GM19372 (cell line): ENCODE results near the gene CYP2S1.
"Not testable (repeated sequence)": the region's sequence is repeated elsewhere in the genome, so short reads cannot be mapped to it uniquely, and the experiment has no call there.

Source experiments
- ATAC-seq: cut with Tn5 transposase; IDR thresholded peaks from one replicate; pipeline ENCODE4 v1.9.1; 2021; ENCODE audit warnings: mild to moderate bottlenecking, low read depth, moderate library complexity; ENCODE audit not compliant: unreplicated experiment

The CYP2S1 gene, protein sequence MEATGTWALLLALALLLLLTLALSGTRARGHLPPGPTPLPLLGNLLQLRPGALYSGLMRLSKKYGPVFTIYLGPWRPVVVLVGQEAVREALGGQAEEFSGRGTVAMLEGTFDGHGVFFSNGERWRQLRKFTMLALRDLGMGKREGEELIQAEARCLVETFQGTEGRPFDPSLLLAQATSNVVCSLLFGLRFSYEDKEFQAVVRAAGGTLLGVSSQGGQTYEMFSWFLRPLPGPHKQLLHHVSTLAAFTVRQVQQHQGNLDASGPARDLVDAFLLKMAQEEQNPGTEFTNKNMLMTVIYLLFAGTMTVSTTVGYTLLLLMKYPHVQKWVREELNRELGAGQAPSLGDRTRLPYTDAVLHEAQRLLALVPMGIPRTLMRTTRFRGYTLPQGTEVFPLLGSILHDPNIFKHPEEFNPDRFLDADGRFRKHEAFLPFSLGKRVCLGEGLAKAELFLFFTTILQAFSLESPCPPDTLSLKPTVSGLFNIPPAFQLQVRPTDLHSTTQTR

DNA sequence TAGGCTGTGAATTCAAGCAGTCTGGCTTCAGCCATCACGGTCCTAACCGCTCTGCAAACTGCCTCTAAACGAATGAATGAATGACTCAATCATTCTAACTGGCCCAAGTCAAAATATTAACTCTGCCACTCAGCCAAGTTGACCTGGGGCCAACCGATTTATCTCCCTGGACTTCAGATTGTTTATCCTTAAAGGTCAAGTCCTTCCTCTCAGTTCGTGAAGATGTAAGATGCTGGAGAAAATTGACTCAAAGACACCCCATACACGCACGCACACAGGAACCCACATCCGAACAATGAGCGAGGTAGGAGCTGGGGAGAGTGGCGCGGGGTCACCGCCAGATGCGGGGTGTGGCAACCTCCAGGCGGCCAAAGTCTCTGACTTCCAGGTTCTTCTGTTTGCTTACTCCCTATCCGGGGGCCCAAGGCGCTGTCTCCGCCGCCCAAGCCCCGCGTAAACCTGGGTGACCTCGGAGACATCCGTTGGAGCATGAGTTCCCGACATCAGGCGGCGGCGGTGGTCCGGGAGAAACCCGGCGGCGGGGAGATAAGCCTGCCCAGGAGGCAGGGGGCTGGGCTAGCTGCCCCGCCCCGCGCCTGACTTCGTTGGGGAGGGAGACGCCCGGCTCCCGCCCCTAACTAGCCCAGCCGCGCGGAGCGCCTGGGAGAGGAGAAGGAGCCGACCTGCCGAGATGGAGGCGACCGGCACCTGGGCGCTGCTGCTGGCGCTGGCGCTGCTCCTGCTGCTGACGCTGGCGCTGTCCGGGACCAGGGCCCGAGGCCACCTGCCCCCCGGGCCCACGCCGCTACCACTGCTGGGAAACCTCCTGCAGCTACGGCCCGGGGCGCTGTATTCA is at the start of gene CYP2S1:
TSS of gene CYP2S1 (plus strand) at position 646 of the 856 bp plus-strand sequence. CDS start at position 692, 46 bp downstream.
- no peak for ATAC-seq

DNA sequence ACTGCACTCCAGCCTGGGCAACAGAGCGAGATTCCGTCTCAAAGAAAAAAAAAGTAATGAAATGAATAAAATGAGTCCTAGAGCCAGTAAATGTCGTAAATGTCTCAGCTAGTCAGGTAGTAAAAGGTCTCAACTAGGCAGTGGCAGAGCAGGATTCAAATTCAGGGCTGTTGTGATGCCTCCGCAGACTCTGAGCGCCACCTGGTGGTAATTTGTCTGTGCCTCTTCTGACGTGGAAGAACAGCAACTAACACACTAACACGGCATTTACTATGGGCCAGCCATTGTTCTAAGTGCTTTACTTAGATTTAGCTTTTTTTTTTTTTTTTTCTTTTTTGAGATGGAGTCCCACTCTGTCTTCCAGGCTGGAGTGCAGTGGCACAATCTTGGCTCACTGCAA is 48.6 kb upstream of the CYP2S1 start:
- ATAC-seq: no peak

DNA sequence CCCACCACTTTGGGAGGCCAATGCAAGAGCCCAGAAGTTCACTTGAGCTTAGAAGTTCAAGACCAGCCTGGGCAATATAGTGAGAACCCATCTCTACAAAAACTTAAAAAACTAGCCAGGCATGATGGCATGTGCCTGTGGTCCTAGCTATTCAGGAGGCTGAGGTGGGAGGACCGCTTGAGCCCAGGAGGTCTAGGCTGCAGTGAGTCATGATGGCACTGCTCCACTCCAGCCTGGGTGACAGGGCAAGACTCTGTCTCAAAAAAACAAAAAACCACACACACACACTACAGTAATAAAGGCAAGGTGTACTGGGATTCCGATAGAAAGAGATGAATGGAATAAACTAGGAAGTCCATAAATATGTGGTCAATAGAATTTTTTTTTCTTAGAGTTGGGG is 43.2 kb upstream of the CYP2S1 start:
- no peak for ATAC-seq

DNA sequence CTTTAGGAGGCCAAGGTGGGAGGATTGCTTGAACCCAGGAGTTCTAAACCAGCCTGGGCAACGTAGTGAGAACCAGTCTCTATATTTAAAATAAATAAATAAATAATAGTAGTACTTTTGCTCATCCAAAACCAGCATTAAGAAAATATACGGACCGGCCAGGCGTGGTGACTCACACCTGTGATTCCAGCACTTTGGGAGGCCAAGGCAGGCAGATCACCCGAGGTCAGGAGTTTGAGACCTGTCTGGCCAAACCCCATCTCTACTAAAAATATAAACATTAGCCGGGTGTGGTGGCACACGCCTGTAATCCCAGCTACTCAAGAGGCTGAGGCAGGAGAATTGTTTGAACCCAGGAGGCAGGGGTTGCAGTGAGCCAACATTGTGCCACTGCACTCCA is 42.0 kb upstream of the CYP2S1 start:
- not testable (repeated sequence) for ATAC-seq

DNA sequence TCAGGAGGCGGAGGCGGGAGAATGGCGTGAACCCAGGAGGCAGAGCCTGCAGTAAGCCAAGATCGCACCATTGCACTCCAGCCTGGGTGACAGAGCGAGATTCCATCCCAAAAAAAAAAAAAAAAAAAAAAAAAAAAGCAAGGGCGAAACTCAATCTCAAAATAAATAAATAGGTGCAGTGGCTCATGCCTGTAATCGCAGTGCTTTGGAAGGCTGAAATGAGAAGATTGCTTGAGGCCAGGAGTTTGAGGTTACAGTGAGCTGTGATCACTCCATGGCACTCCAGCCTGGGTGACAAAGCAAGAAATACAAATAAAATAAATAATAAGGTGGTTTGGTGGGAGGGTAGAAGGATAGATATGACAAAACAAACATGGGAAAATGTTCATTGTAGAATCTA is 39.0 kb upstream of the CYP2S1 start:
- ATAC-seq: no peak

DNA sequence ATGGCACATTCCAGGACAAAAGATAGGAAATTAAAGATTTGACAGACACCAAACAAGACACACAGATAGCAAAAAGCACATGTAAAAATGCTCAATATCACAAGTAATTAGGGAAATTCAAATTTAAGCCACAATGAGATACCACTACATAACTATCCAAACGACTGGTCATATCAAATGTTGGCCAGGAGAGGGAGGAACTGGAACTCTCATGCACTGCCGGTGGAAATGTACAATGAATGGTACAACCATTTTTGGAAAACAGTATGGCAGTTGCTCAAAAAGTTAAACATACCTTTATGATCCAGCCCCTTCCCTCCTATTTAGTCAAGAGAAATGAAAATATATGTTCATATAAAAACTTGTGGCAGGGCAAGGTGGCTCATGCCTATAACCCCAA is 36.8 kb upstream of the CYP2S1 start:
- ATAC-seq: no peak

DNA sequence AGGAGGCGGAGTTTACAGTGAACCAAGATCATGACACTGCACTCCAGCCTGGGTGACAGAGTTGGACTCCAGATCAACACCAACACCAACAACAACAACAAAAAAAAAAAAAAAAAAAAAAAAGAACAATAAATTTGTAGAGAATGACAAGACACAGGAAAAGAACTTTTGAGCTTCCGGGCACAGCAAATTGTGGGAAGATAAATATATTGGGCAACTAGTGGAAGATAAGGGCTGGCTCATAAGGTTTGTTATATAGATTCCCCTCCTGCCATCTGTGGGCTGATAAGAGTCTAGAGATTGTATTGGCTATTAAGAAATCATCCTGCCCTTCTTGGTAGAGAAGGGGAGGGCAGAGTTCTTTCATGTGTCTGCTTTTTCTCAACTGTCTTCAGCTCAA is 33.1 kb upstream of the CYP2S1 start:
- no peak for ATAC-seq

DNA sequence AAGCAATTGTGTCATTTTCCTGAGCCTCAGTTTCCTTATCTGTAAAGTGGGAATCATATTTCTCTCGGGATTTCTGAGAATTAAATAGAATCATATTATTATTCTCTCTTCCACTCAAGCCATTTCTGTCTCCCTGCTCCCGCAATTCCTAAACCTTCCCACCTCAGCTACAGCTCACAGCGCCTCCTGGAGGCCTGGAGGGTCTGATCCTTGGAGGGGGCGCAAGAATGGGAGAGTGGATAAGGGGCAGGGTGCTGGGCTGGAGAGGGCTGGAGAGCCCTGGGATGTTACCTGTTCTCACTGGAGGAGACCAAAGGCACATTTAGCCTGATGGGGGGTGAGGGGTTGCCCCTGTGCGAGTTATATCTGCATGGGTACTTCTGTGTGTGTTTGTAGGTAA is 31.1 kb upstream of the CYP2S1 start:
- ATAC-seq: no peak

DNA sequence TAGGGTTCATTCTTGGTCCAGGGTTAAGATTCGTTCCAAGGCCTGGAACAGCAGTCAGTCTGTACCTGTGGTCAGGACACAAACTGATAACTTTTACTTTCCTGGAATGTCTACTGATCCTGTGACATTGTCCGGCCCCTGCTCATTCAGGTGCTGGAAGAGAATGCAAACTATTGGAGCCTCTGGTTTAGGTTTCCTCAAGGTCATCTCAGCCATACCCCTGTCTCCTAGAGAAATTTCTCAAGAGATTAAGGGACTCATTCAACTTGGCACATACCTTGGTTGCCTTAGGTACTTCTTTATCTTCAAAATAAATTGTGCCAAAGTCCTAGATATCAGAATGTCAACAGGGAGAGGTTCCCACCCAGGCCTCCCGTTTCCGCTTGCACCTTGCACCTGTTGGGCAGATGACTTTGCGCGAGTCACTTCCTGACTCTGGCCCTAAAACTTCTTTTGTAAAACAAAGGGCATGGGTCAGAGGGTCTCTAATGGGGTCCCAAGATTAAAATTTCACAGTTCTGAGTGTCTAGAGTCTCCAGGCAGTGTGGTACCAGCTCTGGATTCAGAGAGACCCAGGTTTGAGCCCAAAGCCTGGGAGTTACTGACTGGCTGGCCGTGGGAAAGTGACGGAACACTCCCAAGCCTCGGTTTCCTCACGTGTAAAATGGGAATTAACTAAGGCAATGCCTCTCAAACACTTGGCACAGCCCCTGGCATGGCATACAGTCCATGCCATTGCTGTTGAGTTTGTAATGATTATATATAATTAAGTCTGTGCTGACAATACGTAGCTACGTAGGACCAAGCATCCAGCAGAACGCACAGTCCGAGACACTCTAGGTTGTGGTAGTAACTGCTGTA is 25.8 kb upstream of the CYP2S1 start:
- ATAC-seq: no peak

DNA sequence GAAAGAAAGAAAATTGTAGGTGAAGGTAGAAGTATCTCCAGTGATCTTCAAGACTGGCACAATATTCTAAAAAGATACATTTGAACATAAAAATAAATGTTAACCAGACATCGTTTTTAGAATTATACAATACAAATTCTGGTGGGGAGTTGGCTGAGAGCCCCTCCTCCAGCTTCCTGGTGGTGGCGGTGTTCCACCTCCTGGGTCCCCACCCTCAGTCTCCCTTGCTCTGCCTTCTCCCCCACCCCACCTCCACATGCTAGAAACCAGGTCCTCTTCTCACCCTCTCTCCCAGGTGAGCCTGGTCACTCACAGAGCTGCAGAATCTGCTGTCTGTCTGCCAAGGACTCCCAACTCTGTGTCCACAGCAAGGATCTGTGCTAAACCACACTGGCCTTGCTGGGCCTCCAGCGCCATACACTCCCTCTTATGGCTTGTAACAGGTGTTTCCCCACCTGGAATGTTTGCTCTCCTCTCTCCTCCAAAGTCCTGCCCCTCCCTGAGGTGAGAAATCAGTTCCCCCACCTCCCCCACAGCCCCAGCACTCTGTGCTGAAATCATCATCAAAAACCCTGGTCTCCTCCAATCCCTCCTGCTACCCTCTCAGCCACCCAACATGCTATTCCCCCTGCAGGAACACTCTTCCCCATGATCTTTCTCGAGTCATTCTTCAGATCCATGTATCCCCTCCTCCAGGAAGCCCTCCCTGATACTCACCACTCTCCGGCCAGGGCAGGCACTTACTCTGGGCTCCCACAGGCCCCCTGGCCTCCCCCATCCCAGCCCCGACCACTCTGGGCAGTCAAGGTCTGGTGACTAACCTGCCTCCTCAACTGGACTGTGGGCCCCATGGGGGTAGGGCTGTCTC is 20.5 kb upstream of the CYP2S1 start:
- ATAC-seq: no peak

DNA sequence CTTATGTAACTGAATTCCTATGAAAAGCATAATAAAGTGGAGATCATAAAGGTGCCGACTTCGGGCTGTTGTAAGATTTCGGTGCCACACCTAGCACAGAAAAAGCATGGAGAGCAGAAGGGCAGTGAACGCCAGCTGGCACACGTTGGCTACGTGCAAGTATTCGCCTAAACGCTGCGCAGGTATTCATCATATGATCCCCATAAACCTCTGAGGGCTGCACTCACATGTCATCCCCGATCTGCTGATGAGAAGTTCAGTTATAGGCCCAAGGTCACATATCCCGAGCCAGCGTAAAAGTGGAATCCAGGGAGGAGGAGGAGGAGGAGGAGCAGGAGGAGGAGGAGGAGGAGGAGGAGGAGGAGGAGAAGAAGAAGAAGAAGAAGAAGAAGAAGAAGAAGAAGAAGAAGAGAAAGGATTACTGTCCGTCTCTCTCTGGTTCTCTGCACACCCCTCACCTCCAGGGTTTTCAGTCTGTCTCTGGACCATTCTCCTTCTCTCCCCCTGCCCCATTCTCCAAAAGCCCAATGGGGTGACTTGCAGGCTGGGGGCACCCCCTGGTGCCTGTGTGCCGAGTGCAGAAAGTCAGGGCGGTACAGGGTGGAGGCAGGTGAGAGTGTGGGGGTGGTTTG is 18.6 kb upstream of the CYP2S1 start:
- ATAC-seq: no peak

DNA sequence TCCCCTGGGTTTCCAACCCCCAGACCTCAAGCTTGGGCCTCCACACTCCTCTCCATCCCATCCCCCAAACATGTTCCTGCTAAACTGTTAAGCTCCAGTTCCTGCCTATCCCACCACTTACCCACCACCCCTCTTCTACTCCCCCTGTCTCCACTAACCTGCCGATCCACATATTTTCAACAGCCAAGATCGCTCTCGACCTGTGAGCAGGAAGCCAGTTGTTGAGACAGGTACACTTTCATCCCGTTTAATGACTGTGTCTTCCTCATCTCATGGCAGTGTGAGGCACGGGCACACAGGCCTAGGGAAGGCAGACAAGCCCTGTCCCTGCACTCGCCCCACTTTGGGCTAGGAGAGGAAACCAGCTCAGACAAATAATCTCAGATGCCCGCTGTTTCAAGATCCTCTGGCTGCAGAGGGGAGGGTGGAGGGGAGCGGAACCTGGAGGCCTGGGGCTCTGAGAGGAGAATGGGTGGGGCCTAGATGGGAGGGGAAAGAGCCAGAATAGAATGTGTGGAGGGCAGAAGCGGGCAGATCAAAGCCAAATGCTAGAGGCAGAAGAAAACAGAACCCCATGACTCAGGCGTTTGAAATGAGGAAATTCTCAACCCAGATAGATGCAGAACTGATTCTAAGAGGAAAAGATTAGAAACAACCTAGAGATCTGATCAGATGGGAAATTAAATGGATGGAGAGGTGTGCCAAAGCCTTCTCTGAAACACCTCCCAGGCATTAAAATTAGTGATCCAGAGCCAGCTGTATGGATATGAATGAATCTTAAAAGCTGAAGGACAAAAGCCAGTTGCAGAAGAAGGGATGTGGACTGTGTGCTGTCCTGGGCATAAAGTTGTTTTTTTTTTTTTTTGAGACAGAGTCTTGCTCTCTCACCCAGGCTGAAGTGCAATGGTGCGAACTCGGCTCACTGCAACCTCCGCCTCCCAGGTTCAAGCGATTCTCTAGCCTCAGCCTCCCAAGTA is 16.9 kb upstream of the CYP2S1 start:
- ATAC-seq: no peak

DNA sequence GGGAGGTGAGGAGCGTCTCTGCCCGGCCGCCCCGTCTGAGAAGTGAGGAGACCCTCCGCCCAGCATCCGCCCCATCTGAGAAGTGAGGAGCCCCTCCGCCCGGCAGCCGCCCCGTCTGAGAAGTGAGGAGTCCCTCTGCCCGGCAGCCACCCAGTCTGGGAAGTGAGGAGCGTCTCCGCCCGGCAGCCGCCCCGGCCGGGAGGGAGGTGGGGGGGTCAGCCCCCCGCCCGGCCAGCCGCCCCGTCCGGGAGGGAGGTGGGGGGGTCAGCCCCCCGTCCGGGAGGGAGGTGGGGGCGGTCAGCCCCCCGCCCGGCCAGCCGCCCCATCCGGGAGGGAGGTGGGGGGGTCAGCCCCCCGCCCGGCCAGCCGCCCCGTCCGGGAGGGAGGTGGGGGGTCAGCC is 12.8 kb upstream of the CYP2S1 start:
- not testable (repeated sequence) for ATAC-seq

DNA sequence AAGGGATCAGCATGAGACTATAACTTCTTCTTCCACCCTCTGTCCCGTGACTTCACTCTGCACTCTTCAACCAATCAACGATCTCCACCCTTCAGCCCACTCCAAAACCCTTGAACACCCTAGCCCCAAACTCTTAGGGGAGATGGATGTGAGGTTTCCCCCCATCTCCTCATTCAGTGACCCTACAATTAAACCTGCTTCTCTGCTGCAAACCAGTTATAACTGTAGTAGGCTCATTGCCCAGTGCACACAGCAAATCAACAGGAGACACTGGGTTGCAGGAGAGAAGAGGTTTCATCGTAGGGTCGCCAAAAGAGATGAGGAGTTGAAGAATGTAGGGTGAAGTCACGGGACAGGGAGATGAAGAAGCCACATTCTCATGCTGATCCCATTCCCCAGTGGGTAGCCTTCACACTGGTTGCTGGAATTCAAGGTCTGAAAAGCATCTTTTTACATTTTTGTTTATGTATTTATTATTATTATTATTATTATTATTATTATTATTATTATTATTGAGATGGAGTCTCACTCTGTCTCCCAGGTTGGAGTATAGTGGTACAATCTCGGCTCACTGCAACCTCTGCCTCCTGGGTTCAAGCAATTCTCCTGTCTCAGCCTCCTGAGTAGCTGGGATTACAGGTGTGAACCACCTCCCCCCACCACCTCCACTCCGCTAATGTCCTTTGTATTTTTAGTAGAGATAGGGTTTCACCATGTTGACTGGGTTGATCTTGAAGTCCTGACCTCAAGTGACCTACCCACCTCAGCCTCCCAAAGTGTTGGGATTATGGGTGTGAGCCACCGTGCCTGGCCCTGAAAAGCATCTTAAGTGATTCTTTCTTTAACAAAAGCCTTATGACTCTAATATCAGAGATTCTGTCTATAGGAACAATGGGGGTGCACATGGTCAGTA is 5.8 kb upstream of the CYP2S1 start:
- ATAC-seq: no peak

DNA sequence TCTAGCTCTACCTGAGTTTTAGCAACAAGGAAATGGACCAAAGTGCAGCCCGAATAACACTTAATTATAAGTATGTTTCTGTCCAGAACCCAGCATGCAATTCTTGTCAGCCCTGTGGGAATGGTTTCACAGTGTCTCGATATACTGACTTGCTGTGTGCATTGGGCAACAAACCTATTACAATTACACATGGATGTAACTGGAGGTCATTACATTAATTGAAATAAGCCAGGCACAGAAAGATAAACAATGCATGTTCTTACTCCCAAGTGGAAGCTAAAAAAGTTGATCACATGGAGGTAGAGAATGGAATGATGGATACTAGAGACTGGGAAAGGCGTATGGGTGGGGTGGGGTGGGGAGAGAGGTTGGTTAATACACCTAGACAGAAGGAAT is 5.1 kb upstream of the CYP2S1 start:
- ATAC-seq: no peak

DNA sequence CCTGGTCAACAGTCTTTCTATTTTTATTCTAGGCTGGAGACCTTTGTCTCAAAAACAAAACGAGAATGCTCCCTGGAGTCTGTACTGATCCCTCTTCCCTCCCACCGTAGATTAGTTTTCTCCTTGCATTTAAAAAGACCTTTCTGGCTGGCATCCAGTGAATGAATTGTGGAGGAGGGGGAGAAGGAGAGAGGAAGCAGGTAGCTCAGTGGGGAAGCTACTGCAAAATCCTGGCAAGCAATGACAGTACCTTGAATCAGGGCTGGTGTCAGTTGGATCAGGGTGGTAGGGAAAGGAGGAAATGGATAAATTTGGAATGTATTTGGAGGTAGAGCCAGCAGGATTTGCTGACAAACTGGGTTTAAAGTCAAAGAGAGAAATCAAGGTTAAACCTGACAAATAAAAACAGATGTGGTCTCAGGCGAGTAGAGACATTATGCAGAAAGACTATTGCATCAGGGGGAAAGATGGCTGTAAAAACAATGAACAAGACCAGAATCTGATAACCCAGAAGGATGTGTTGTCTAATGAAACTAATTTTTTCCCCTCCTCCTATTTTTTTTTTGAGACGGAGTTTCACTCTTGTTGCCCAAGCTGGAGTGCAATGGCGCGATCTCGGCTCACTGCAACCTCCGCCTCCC is 3.5 kb upstream of the CYP2S1 start:
- no peak for ATAC-seq
